Keratinocyte (primary cell): ENCODE measurements around the gene TRABD2B. TPM values are rescaled to one million over a fixed set of nuclear protein-coding genes. Genes with fewer than 3 reads are reported as not detected.

Experiments
- DNase-seq: peaks from one replicate; pipeline ENCODE4 v3.0.0-alpha.2; 2011; ENCODE audit warnings: low read depth, missing footprints, low spot score
- FAIRE-seq: peaks from 2 replicates; lab custom pipeline; 2011; peaks lifted over from hg19 to GRCh38; lab: Jason Lieb, UNC
- H2AFZ ChIP-seq: 2 replicates; pipeline ENCODE4 v1.6.0; 2012; ENCODE audit warnings: low read length, control low read depth, inconsistent platforms; ENCODE audit not compliant: control insufficient read depth
- H3K27ac ChIP-seq: 2 replicates; pipeline ENCODE4 v1.5.1; 2011; ENCODE audit warnings: low read length; ENCODE audit not compliant: control insufficient read depth, insufficient read depth
- H3K27me3 ChIP-seq: 3 replicates; pipeline ENCODE4 v1.6.0; 2011; ENCODE audit warnings: low read length; ENCODE audit not compliant: control insufficient read depth, insufficient read depth; ENCODE audit errors: extremely low read depth
- H3K36me3 ChIP-seq, 2 experiments: 2 replicates in 1 of 2; 3 replicates in 1 of 2; pipeline ENCODE4 v1.5.1; 2011; ENCODE audit warnings: low read length in 2 of 2, mild to moderate bottlenecking in 1 of 2; ENCODE audit not compliant: control insufficient read depth in 2 of 2, insufficient read depth in 2 of 2; ENCODE audit errors: extremely low read depth in 1 of 2
- H3K4me1 ChIP-seq: 3 replicates; pipeline ENCODE4 v1.5.1; 2011; ENCODE audit warnings: low read length; ENCODE audit not compliant: control insufficient read depth, insufficient read depth; ENCODE audit errors: extremely low read depth
- H3K4me2 ChIP-seq: 3 replicates; pipeline ENCODE4 v1.6.0; 2011; ENCODE audit warnings: low read depth, low read length; ENCODE audit not compliant: control insufficient read depth, insufficient read depth; ENCODE audit errors: extremely low read depth
- H3K4me3 ChIP-seq, 3 experiments: fragments of 200-600 bp in 1 of 3; sonication (generic) in 1 of 3; 2 replicates in 2 of 3; 3 replicates in 1 of 3; pipeline ENCODE4 v1.5.1; 2011 to 2016; ENCODE audit warnings: low read length in 3 of 3, mild to moderate bottlenecking in 3 of 3, control low read depth in 2 of 3, inconsistent platforms in 1 of 3, low read depth in 1 of 3, mixed read lengths in 1 of 3, mixed run types in 1 of 3, moderate library complexity in 1 of 3; ENCODE audit not compliant: control insufficient read depth in 2 of 3, insufficient read depth in 2 of 3; ENCODE audit errors: extremely low read depth in 1 of 3
- H3K79me2 ChIP-seq: 2 replicates; pipeline ENCODE4 v1.6.0; 2012; ENCODE audit warnings: low read length; ENCODE audit not compliant: control insufficient read depth, insufficient read depth
- H3K9ac ChIP-seq: 3 replicates; pipeline ENCODE4 v1.6.0; 2011; ENCODE audit warnings: low read length; ENCODE audit not compliant: control insufficient read depth, insufficient read depth; ENCODE audit errors: extremely low read depth
- H3K9me1 ChIP-seq: 3 replicates; pipeline ENCODE4 v1.6.0; 2011; ENCODE audit warnings: low read length; ENCODE audit not compliant: control insufficient read depth, insufficient read depth; ENCODE audit errors: extremely low read depth
- H3K9me3 ChIP-seq: 2 replicates; pipeline ENCODE4 v1.5.1; 2012; ENCODE audit warnings: low read depth, low read length; ENCODE audit not compliant: control insufficient read depth
- H4K20me1 ChIP-seq: 3 replicates; pipeline ENCODE4 v1.6.0; 2011; ENCODE audit warnings: low read length; ENCODE audit not compliant: control insufficient read depth, insufficient read depth; ENCODE audit errors: extremely low read depth
- EZH2 ChIP-seq: IDR thresholded peaks from one replicate; pipeline ENCODE4 v1.6.1; 2012; ENCODE audit warnings: inconsistent platforms, mild to moderate bottlenecking, low read length, moderate library complexity
- dilution Hi-C: fragments of 300-500 bp; cut with MboI; formaldehyde crosslinking; loops from one replicate; pipeline ENCODE4 v1.7.0; 2020; ENCODE audit warnings: low sequenced_read_pairs; ENCODE audit not compliant: extremely low pct_ligation_motif_present
- polyA plus RNA-seq, 5 experiments: library from polyadenylated mRNA; depleted of rRNA in 3 of 5; stranded (reverse) in 3 of 5; stranded (forward) in 1 of 5; unstranded in 1 of 5; fragments of >200 nt; gene quantifications; 1 replicate in 1 of 5; 2 replicates in 3 of 5; 3 replicates in 1 of 5; pipeline versions ENCODE4 v1.2.1 to v1.2.3, GENCODE V29; 2011 to 2012; ENCODE audit warnings: missing spikeins in 2 of 5, low read depth in 1 of 5, low replicate concordance in 1 of 5
- TF ChIP-seq, protein P1 (sequence below), 3 experiments: IDR thresholded peaks in 1 of 3; conservative IDR thresholded peaks in 1 of 3; optimal IDR thresholded peaks in 1 of 3; 2 replicates in 2 of 3; 3 replicates in 1 of 3; pipeline versions ENCODE3 to v1.5.1; 2011; ENCODE audit warnings: low read length in 3 of 3, mild to moderate bottlenecking in 3 of 3, moderate library complexity in 2 of 3, control low read depth in 1 of 3, inconsistent platforms in 1 of 3; ENCODE audit not compliant: insufficient read depth in 2 of 3; ENCODE audit errors: extremely low read depth in 1 of 3

The TRABD2B gene
- polyA plus RNA-seq, 1 donor (not counting 4 experiments of a cell fraction or from before 2014, with no cell fraction given) = 0.13 TPM

DNA sequence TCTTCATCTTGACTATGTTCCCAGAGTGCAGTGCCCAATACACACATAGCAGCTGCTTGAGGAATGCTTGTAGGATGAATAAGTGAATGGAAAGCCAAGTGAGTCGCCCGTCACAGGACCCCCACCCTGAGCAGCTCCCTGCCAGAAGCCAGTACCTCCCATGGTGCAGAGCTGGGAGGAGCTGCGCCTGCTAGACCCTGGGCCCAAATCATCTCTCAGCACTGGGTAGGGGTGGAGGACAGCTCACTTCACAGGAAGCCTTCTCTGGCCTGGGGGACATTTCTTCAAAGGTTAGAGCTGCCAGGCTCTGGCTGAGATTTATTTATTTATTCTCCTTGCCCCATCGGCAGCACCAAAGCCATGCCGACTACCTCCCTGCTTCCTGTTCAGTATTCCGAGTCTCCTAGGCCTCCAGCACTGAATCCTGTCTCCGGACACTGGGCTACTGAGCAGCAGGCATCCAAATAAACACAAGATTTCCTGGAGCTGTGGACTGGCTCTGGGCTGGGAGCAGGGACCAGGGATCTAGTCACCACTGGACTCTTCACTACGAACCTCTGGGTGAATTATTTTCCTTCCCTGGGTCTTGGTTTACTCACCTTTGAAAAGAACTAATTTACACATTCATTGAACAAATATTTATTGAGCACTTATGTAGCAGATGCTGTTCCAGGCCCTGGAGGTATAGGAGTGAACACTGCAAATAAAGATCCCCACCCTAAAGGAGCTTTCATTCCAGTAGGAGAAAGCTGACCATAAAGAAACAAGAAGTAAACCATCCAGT lies 187.7 kb downstream of the TRABD2B start:
- Histone ChIP-seq H3K27me3 (peaks cover 5% of the 10 kb centered on the region), H3K4me3 (no peak overlapping the region), H2AFZ (no peak overlapping the region), H3K36me3 (no peaks in the 10 kb centered on the region), H3K27ac (no peak overlapping the region), H3K4me1 (peaks cover 15% of the 10 kb centered on the region), H3K79me2 (no peaks in the 10 kb centered on the region), H4K20me1 (no peaks in the 10 kb centered on the region), H3K4me2 (no peak overlapping the region), H3K9me1 (no peaks in the 10 kb centered on the region), H3K9me3 (no peaks in the 10 kb centered on the region), H3K9ac (no peak overlapping the region)
- DNase-seq (no peak), FAIRE-seq (no peak)
- TF ChIP-seq EZH2 = no peak
- TF ChIP-seq, protein P1, sequence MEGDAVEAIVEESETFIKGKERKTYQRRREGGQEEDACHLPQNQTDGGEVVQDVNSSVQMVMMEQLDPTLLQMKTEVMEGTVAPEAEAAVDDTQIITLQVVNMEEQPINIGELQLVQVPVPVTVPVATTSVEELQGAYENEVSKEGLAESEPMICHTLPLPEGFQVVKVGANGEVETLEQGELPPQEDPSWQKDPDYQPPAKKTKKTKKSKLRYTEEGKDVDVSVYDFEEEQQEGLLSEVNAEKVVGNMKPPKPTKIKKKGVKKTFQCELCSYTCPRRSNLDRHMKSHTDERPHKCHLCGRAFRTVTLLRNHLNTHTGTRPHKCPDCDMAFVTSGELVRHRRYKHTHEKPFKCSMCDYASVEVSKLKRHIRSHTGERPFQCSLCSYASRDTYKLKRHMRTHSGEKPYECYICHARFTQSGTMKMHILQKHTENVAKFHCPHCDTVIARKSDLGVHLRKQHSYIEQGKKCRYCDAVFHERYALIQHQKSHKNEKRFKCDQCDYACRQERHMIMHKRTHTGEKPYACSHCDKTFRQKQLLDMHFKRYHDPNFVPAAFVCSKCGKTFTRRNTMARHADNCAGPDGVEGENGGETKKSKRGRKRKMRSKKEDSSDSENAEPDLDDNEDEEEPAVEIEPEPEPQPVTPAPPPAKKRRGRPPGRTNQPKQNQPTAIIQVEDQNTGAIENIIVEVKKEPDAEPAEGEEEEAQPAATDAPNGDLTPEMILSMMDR (optimal IDR thresholded peaks at IDR 0.05 in 1 of 3, IDR thresholded peaks at IDR 0.05 in 1 of 3, conservative IDR thresholded peaks at IDR 0.05 in 1 of 3; ENCODE audit: extremely low read depth in 1 of 3, insufficient read depth in 2 of 3, low read length in 3 of 3) = no peak
- dilution Hi-C loops = no loop called here

DNA sequence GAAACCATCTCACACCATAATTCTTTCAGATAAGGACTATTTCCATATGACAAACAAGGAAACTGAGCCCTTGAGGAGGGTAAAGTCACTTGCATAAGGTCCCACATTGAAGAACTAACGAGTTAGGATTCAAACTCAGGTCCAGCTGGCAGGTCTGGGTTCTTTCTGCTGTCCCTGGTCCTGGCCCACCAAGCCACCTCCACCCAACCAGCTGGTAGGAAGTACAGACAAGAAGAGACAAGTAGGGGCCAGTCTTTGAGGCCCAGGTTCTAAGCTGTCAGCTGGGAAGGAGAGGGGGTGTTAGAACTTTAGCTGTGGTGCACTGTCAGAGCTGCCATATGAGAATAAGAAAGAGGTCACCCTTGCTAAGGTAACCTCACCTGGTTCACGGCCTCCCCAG lies 188.6 kb downstream of the TRABD2B start:
- Histone ChIP-seq H3K27me3 (no peaks in the 10 kb centered on the region), H3K4me2 (no peak overlapping the region), H3K79me2 (no peaks in the 10 kb centered on the region), H3K4me1 (peaks cover 15% of the 10 kb centered on the region), H2AFZ (no peak overlapping the region), H3K9ac (no peak overlapping the region), H3K9me1 (no peaks in the 10 kb centered on the region), H3K9me3 (no peaks in the 10 kb centered on the region), H3K27ac (no peak overlapping the region), H4K20me1 (no peaks in the 10 kb centered on the region), H3K36me3 (no peaks in the 10 kb centered on the region), H3K4me3 (no peak overlapping the region)
- dilution Hi-C loops = no loop called here
- DNase-seq = no peak
- TF ChIP-seq, protein P1 (optimal IDR thresholded peaks at IDR 0.05 in 1 of 3, IDR thresholded peaks at IDR 0.05 in 1 of 3, conservative IDR thresholded peaks at IDR 0.05 in 1 of 3; ENCODE audit: extremely low read depth in 1 of 3, insufficient read depth in 2 of 3, low read length in 3 of 3) = no peak
- no peak for TF ChIP-seq EZH2
- peak; percentile 44 for FAIRE-seq
